ENCODE data around the gene GALNT7.
"Not testable (repeated sequence)": the region's sequence is repeated elsewhere in the genome, so short reads cannot be mapped to it uniquely, and the experiment has no call there.

The GALNT7 gene

GRCh38 chr4:173171098-173171497 lies 2.5 kb downstream of the GALNT7 start:
- H3K9me3 Mint-ChIP-seq = no peaks in the 10 kb centered on the region
- no peaks in the 10 kb centered on the region for H3K27me3 Mint-ChIP-seq
- peaks cover 48% of the 10 kb centered on the region for H3K4me1 Mint-ChIP-seq
- peaks cover 2% of the 10 kb centered on the region for H3K36me3 Mint-ChIP-seq
- DNase-seq (ENCODE audit: low spot score in 2 of 2) = no peak
- no peak overlapping the region for H3K27ac Mint-ChIP-seq
- H3K4me3 Mint-ChIP-seq = no peak overlapping the region
- no peak for ATAC-seq (ENCODE audit: low read depth)

- ATAC-seq (ENCODE audit: low read depth) (no peak), DNase-seq (ENCODE audit: low spot score in 2 of 2) (no peak)
- Mint-ChIP-seq H3K4me1 (peaks cover 50% of the 10 kb centered on the region), H3K4me3 (no peak overlapping the region), H3K27ac (no peak overlapping the region), H3K27me3 (no peaks in the 10 kb centered on the region), H3K9me3 (no peaks in the 10 kb centered on the region), H3K36me3 (peaks cover 2% of the 10 kb centered on the region)
These were observed 3.4 kb downstream of the GALNT7 start for GRCh38 chr4:173171987-173172386.

DNA sequence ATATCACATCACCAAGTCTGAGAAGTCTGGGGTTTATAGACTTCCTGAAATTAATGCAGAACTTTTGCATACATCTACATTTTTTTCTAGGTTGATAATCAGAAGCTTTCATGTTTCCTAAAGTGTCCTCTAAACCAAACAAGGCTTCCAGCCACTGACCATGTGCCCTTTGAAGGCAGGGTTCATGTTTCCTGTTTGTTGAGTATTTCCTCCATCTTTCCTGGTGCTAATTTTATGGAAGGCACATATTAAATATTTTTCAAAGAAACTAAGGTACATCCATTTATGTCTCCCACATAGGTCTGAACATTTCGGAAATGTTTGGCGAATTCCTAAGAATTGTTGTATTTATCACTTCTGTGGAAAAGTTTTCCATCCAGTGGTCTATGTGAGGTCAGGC lies 5.6 kb downstream of the GALNT7 start:
- H3K27ac Mint-ChIP-seq = no peak overlapping the region
- no peaks in the 10 kb centered on the region for H3K36me3 Mint-ChIP-seq
- no peaks in the 10 kb centered on the region for H3K27me3 Mint-ChIP-seq
- DNase-seq (ENCODE audit: low spot score in 2 of 2) (no peak), ATAC-seq (ENCODE audit: low read depth) (no peak)
- no peak overlapping the region for H3K4me3 Mint-ChIP-seq
- peaks cover 51% of the 10 kb centered on the region for H3K4me1 Mint-ChIP-seq
- H3K9me3 Mint-ChIP-seq = no peaks in the 10 kb centered on the region

DNA sequence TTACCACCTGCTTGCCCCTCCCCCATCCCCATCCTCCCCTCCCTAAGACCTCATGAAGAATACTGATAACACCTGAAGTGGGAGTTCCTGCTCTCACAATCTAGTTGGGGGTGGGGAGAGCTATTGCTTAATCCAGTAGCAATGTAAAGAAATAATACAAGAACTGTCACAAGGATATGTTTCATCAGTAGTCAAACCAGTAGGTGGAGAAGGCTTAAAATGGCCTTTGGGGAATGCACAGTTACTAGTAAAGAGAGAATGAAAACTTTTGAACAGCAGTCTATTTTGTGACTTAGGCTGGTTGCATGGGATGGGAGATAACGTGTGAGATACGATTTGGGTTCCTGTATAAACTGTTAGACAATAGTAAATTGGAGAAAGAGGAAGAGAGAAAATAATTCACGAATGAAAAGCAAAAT lies 6.0 kb downstream of the GALNT7 start:
- no peaks in the 10 kb centered on the region for H3K9me3 Mint-ChIP-seq
- H3K27me3 Mint-ChIP-seq = no peaks in the 10 kb centered on the region
- H3K36me3 Mint-ChIP-seq = no peaks in the 10 kb centered on the region
- ATAC-seq (ENCODE audit: low read depth) (no peak), DNase-seq (ENCODE audit: low spot score in 2 of 2) (no peak)
- H3K4me3 Mint-ChIP-seq = no peak overlapping the region
- peaks cover 51% of the 10 kb centered on the region for H3K4me1 Mint-ChIP-seq
- no peak overlapping the region for H3K27ac Mint-ChIP-seq

- ATAC-seq (ENCODE audit: low read depth) = no peak
- H3K27me3 Mint-ChIP-seq = no peaks in the 10 kb centered on the region
- H3K4me1 Mint-ChIP-seq = peaks cover 42% of the 10 kb centered on the region
- H3K4me3 Mint-ChIP-seq = no peak overlapping the region
- H3K36me3 Mint-ChIP-seq = no peaks in the 10 kb centered on the region
- no peak overlapping the region for H3K27ac Mint-ChIP-seq
- H3K9me3 Mint-ChIP-seq = no peaks in the 10 kb centered on the region
- DNase-seq (ENCODE audit: low spot score in 2 of 2) = no peak
These were observed 7.4 kb downstream of the GALNT7 start for GRCh38 chr4:173176010-173176409.

DNA sequence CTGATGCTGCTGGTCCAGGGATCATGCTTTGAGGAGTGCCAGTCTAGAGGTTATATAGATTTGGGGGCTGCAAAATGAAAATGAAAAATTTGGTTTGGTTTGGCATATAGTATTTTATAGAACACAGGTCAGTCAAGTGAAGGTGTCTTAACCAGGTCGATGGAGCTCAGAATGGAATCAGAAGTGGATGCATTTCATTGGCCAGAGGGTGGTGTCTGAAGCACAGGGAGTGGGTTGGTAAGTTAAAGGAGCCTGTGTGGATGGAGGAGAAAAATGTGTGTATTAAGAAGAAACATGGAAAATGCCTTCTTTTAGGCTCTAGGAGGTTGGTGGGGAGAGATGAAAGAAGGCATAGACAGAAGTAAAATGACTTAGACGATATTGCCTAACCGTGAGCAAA lies 8.6 kb downstream of the GALNT7 start:
- DNase-seq (ENCODE audit: low spot score in 2 of 2) (no peak), ATAC-seq (ENCODE audit: low read depth) (no peak)
- Mint-ChIP-seq H3K4me3 (no peak overlapping the region), H3K27me3 (no peaks in the 10 kb centered on the region), H3K9me3 (no peaks in the 10 kb centered on the region), H3K27ac (no peak overlapping the region), H3K4me1 (peaks cover 37% of the 10 kb centered on the region), H3K36me3 (no peaks in the 10 kb centered on the region)

GRCh38 chr4:173178144-173178543 lies 9.5 kb downstream of the GALNT7 start:
- Mint-ChIP-seq H3K4me3 (no peak overlapping the region), H3K4me1 (peaks cover 34% of the 10 kb centered on the region), H3K27me3 (no peaks in the 10 kb centered on the region), H3K36me3 (peaks cover under 1% of the 10 kb centered on the region), H3K9me3 (no peaks in the 10 kb centered on the region), H3K27ac (no peak overlapping the region)
- no peak for DNase-seq (ENCODE audit: low spot score in 2 of 2)
- ATAC-seq (ENCODE audit: low read depth) = no peak

DNA sequence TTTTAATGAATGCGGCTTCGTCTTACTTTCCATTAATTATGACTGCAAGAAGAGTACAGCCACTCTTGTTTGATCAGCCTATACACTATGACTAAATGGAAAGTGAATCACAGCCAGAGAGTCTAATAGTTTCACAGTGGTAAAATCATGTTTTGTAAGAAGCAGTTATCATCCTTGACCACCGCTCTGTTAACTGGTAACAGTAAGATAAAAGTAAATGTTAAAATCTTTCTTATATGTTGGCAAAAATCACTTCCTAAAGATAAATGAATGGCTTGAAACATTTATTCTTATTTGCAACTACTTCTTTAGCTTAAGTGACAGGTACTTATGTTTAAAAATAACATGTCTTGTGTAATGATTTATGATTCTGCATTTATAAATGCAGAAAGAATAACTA lies 13.2 kb downstream of the GALNT7 start:
- H3K4me1 Mint-ChIP-seq = peaks cover 21% of the 10 kb centered on the region
- DNase-seq (ENCODE audit: low spot score in 2 of 2) (no peak), ATAC-seq (ENCODE audit: low read depth) (no peak)
- H3K27ac Mint-ChIP-seq = no peak overlapping the region
- H3K36me3 Mint-ChIP-seq = peaks cover 1% of the 10 kb centered on the region
- H3K9me3 Mint-ChIP-seq = no peaks in the 10 kb centered on the region
- H3K4me3 Mint-ChIP-seq = no peak overlapping the region
- H3K27me3 Mint-ChIP-seq = no peaks in the 10 kb centered on the region

DNA sequence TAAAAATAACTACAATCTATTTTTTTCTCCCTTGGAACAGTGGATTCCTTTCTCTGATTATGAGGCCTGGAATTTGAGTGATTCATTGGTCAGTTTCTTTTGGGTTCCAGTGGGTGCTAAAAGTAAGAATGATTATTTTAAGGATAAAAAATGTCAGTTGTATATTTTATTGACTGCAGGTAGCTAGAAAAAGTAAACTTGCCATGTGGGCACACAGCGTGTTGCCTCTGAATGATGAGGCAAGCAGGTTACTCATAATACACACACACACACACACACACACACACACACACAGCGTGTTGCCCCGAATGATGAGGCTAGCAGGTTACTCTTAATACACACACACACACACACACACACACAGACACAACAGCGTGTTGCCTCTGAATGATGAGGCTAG lies 13.8 kb downstream of the GALNT7 start:
- Mint-ChIP-seq H3K4me3 (no peak overlapping the region), H3K9me3 (no peaks in the 10 kb centered on the region), H3K36me3 (peaks cover 1% of the 10 kb centered on the region), H3K27me3 (no peaks in the 10 kb centered on the region), H3K4me1 (peaks cover 15% of the 10 kb centered on the region), H3K27ac (no peak overlapping the region)
- DNase-seq (ENCODE audit: low spot score in 2 of 2) (no peak), ATAC-seq (ENCODE audit: low read depth) (no peak)

DNA sequence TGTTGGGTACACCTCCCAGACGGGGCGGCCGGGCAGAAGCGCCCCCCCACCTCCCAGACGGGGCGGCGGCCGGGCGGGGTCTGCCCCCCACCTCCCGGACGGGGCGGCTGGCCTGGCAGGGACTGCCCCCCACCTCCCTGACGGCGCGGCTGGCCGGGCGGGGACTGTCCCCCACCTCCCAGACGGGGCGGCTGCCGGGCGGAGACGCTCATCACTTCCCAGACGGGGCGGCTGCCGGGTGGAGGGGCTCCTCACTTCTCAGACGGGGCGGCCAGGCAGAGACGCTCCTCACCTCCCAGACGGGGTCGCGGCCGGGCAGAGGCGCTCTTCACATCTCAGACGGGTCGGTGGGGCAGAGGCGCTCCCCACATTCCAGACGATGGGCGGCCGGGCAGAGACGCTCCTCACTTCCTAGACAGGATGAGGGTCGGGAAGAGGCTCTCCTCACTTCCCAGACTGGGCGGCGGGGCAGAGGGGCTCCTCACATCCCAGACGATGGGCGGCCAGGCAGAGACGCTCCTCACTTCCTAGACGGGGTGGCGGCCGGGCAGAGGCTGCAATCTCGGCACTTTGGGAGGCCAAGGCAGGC lies 15.1 kb downstream of the GALNT7 start:
- H3K9me3 Mint-ChIP-seq; H3K4me3 Mint-ChIP-seq; H3K36me3 Mint-ChIP-seq; DNase-seq (ENCODE audit: low spot score in 2 of 2); H3K27ac Mint-ChIP-seq; ATAC-seq (ENCODE audit: low read depth); H3K27me3 Mint-ChIP-seq: not testable (repeated sequence)
- H3K4me1 Mint-ChIP-seq = peaks cover 10% of the 10 kb centered on the region

DNA sequence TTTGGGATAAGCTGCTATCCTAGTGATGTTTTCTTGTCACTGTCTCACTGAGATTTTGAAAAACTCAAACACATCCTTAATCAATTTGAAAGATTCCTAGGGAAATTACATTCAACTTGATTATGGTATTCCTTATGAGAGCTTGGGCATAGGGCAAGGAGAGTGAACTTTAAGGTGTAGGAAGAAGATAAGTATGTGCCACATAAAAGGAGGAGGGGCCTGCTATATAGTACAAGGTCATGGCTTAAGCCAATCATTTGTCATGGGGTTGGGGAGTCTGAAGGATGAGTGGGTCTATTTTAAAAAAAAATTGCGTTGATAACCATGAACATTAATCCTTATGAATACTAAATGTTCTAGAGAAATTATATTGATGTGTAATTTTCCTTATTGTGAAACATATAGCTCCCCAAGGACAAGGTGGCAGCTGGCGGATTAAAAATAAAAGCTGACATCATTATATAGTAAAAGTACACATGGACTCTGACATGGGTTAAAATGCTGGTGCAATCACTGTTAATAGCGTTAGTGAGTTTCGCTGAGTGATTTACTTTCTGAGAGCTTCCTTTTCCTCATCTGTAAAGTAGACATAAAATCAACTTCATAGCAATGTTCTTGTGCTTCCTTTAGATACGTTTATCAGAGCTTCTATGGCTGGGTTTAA lies 17.4 kb downstream of the GALNT7 start:
- peaks cover 22% of the 10 kb centered on the region for H3K4me1 Mint-ChIP-seq
- no peak overlapping the region for H3K27ac Mint-ChIP-seq
- H3K4me3 Mint-ChIP-seq = no peak overlapping the region
- no peaks in the 10 kb centered on the region for H3K27me3 Mint-ChIP-seq
- no peaks in the 10 kb centered on the region for H3K9me3 Mint-ChIP-seq
- ATAC-seq (ENCODE audit: low read depth) (no peak), DNase-seq (ENCODE audit: low spot score in 2 of 2) (no peak)
- peaks cover 8% of the 10 kb centered on the region for H3K36me3 Mint-ChIP-seq

- Mint-ChIP-seq H3K36me3 (peaks cover 8% of the 10 kb centered on the region), H3K4me3 (no peak overlapping the region), H3K9me3 (no peaks in the 10 kb centered on the region), H3K27ac (no peak overlapping the region), H3K27me3 (no peaks in the 10 kb centered on the region), H3K4me1 (peaks cover 32% of the 10 kb centered on the region)
- ATAC-seq (ENCODE audit: low read depth) (no peak), DNase-seq (ENCODE audit: low spot score in 2 of 2) (no peak)
These were observed 19.1 kb downstream of the GALNT7 start for GRCh38 chr4:173187732-173188131.

GRCh38 chr4:173188648-173189047 lies 20.0 kb downstream of the GALNT7 start:
- no peaks in the 10 kb centered on the region for H3K9me3 Mint-ChIP-seq
- no peak overlapping the region for H3K4me3 Mint-ChIP-seq
- ATAC-seq (ENCODE audit: low read depth) (no peak), DNase-seq (ENCODE audit: low spot score in 2 of 2) (no peak)
- H3K27ac Mint-ChIP-seq = no peak overlapping the region
- no peaks in the 10 kb centered on the region for H3K27me3 Mint-ChIP-seq
- peaks cover 33% of the 10 kb centered on the region for H3K4me1 Mint-ChIP-seq
- H3K36me3 Mint-ChIP-seq = peaks cover 6% of the 10 kb centered on the region

GRCh38 chr4:173189117-173189693 lies 20.6 kb downstream of the GALNT7 start:
- no peak overlapping the region for H3K27ac Mint-ChIP-seq
- H3K36me3 Mint-ChIP-seq = peaks cover 6% of the 10 kb centered on the region
- H3K27me3 Mint-ChIP-seq = no peaks in the 10 kb centered on the region
- H3K9me3 Mint-ChIP-seq = no peaks in the 10 kb centered on the region
- no peak overlapping the region for H3K4me3 Mint-ChIP-seq
- ATAC-seq (ENCODE audit: low read depth) (no peak), DNase-seq (ENCODE audit: low spot score in 2 of 2) (no peak)
- H3K4me1 Mint-ChIP-seq = peaks cover 33% of the 10 kb centered on the region

DNA sequence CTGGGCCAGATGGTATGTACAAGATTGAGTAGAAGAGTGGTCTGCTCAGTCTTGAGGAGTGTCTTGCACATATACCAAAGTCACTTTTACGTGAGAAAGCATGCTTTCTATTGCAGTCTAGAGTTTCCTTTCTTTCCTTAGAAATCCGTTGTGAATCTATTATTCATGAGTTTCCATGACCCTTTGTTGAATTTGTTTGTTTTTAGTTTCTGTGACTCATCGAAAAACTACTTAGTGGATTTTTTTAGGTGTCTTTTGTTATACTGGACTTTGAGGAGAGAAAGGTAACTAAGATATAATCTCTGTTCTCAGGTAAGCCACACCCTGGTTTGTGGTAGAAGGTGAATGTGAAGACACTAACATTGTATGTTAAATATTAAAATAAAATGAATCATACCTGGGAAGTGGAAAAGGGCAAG lies 23.0 kb downstream of the GALNT7 start:
- no peak overlapping the region for H3K4me3 Mint-ChIP-seq
- no peak for ATAC-seq (ENCODE audit: low read depth)
- DNase-seq (ENCODE audit: low spot score in 2 of 2) = no peak
- peaks cover 36% of the 10 kb centered on the region for H3K4me1 Mint-ChIP-seq
- H3K9me3 Mint-ChIP-seq = no peaks in the 10 kb centered on the region
- H3K27me3 Mint-ChIP-seq = no peaks in the 10 kb centered on the region
- H3K36me3 Mint-ChIP-seq = peaks cover 6% of the 10 kb centered on the region
- H3K27ac Mint-ChIP-seq = no peak overlapping the region

Measured in memory B cell (primary cell).